CD14-positive monocyte (primary cell): ENCODE data around the gene CACNA1E. TPM values are rescaled to one million over a fixed set of nuclear protein-coding genes. Genes with fewer than 3 reads are reported as not detected.

Source experiments
- DNase-seq, 3 donors: peaks; one replicate each; pipeline ENCODE4 v3.0.0-alpha.2; 2011 to 2022
- H2AFZ ChIP-seq: 2 replicates; pipeline ENCODE4 v1.6.0; 2012; ENCODE audit warnings: mild to moderate bottlenecking, low read depth, low read length, inconsistent platforms; ENCODE audit not compliant: insufficient read depth, poor library complexity, severe bottlenecking
- H3K27ac ChIP-seq, 2 donors: 1 replicate in 1 of 2; 2 replicates in 1 of 2; pipeline ENCODE4 v1.5.1; 2012 to 2013; ENCODE audit warnings: low read length in 2 of 2, control low read depth in 1 of 2, inconsistent platforms in 1 of 2, low read depth in 1 of 2, mild to moderate bottlenecking in 1 of 2
- H3K27me3 ChIP-seq, 2 donors: one replicate each; pipeline versions ENCODE4 v1.6.0 to v1.6.1; 2011 to 2013; ENCODE audit warnings: low read length in 2 of 2; ENCODE audit not compliant: control insufficient read depth in 2 of 2, insufficient read depth in 2 of 2
- H3K36me3 ChIP-seq, 2 donors: replicated peaks in 1 of 2; 1 replicate in 1 of 2; 2 replicates in 1 of 2; pipeline versions ENCODE4 v1.5.1 to v1.6.1; 2012 to 2013; ENCODE audit warnings: low read length in 2 of 2, control low read depth in 1 of 2, inconsistent platforms in 1 of 2, mild to moderate bottlenecking in 1 of 2; ENCODE audit not compliant: insufficient read depth in 2 of 2, control insufficient read depth in 1 of 2
- H3K4me1 ChIP-seq, 2 donors: 1 replicate in 1 of 2; 2 replicates in 1 of 2; pipeline versions ENCODE4 v1.5.1 to v1.6.1; 2012 to 2013; ENCODE audit warnings: low read length in 2 of 2, control low read depth in 1 of 2, inconsistent platforms in 1 of 2, mild to moderate bottlenecking in 1 of 2, moderate library complexity in 1 of 2; ENCODE audit not compliant: insufficient read depth in 2 of 2, control insufficient read depth in 1 of 2
- H3K4me2 ChIP-seq: replicated peaks from 2 replicates; pipeline ENCODE3; 2012; ENCODE audit warnings: low read length, moderate library complexity, mild to moderate bottlenecking; ENCODE audit not compliant: poor library complexity, severe bottlenecking; ENCODE audit errors: extremely low read depth
- H3K4me3 ChIP-seq, 3 experiments: fragments of 200-600 bp in 1 of 3; sonication (generic) in 1 of 3; replicated peaks in 1 of 3; 1 replicate in 2 of 3; 2 replicates in 1 of 3; pipeline ENCODE4 v1.5.1; 2011 to 2013; ENCODE audit warnings: low read length in 3 of 3, mild to moderate bottlenecking in 3 of 3, control low read depth in 2 of 3, low read depth in 2 of 3, inconsistent platforms in 1 of 3, moderate library complexity in 1 of 3
- H3K79me2 ChIP-seq: 2 replicates; pipeline ENCODE4 v1.6.0; 2012; ENCODE audit warnings: mild to moderate bottlenecking, control low read depth, inconsistent platforms, low read length, moderate library complexity; ENCODE audit not compliant: insufficient read depth
- H3K9ac ChIP-seq: 2 replicates; pipeline ENCODE4 v1.6.0; 2017; ENCODE audit warnings: low read length, mild to moderate bottlenecking; ENCODE audit not compliant: insufficient read depth, poor library complexity, severe bottlenecking
- H3K9me3 ChIP-seq, 2 donors: replicated peaks in 1 of 2; 1 replicate in 1 of 2; 2 replicates in 1 of 2; pipeline versions ENCODE4 v1.5.1 to v1.6.1; 2012 to 2013; ENCODE audit warnings: low read length in 2 of 2, control low read depth in 1 of 2; ENCODE audit not compliant: control insufficient read depth in 1 of 2, insufficient read depth in 1 of 2
- H4K20me1 ChIP-seq: 2 replicates; pipeline ENCODE4 v1.6.0; 2012; ENCODE audit warnings: mild to moderate bottlenecking, low read length, control low read depth, moderate library complexity; ENCODE audit not compliant: insufficient read depth
- H3K27ac Mint-ChIP-seq, 7 donors: one replicate each; pipeline ENCODE4 v1.8.0; 2020; ENCODE audit warnings: mild to moderate bottlenecking in 7 of 7, mixed read lengths in 7 of 7, moderate library complexity in 6 of 7, inconsistent platforms in 2 of 7
- H3K27me3 Mint-ChIP-seq, 3 donors: one replicate each; pipeline ENCODE4 v1.8.0; 2021 to 2022; ENCODE audit warnings: low read depth in 3 of 3, mild to moderate bottlenecking in 3 of 3, mixed read lengths in 3 of 3, moderate library complexity in 3 of 3, inconsistent platforms in 1 of 3
- H3K36me3 Mint-ChIP-seq, 2 donors: one replicate each; pipeline ENCODE4 v1.8.0; 2020; ENCODE audit warnings: mixed read lengths in 2 of 2, inconsistent platforms in 1 of 2, mild to moderate bottlenecking in 1 of 2
- H3K4me1 Mint-ChIP-seq: one replicate; pipeline ENCODE4 v1.8.0; 2020; ENCODE audit warnings: mild to moderate bottlenecking, mixed read lengths
- H3K4me3 Mint-ChIP-seq, 2 donors: one replicate each; pipeline ENCODE4 v1.8.0; 2020; ENCODE audit warnings: mild to moderate bottlenecking in 2 of 2, mixed read lengths in 2 of 2, moderate library complexity in 1 of 2
- H3K9me3 Mint-ChIP-seq, 7 donors: one replicate each; pipeline ENCODE4 v1.8.0; 2020 to 2022; ENCODE audit warnings: mixed read lengths in 7 of 7, mild to moderate bottlenecking in 6 of 7, moderate library complexity in 6 of 7, inconsistent platforms in 2 of 7
- WGBS: methylation state at CpG from one replicate; pipeline ENCODE4 v1.1.5; 2013; ENCODE audit warnings: missing lambda C conversion rate; ENCODE audit not compliant: insufficient coverage; 5-methylcytosine and 5-hydroxymethylcytosine counted together
- intact Hi-C, 2 donors: fragments of 100-400 bp; cut with micrococcal nuclease; formaldehyde crosslinking; loops; one replicate each; pipeline versions ENCODE4 v1.15.0 to v1.15.1; 2023
- polyA plus RNA-seq, 3 donors: library from polyadenylated mRNA; depleted of rRNA in 1 of 3; unstranded in 2 of 3; stranded (reverse) in 1 of 3; fragments of 300-500 nt in 2 of 3; fragments of >200 nt in 1 of 3; fragmentation: Illumina TruSeq in 2 of 3; gene quantifications; 1 replicate in 2 of 3; 2 replicates in 1 of 3; pipeline ENCODE4 v1.2.3, GENCODE V29; 2012 to 2021
- TF ChIP-seq, protein P1 (sequence below): fragments of 200-600 bp; IDR thresholded peaks from one replicate; pipeline ENCODE4 v1.8.0; 2022; ENCODE audit warnings: antibody characterized with exemption, mild to moderate bottlenecking

CACNA1E gene
- polyA plus RNA-seq, 3 donors = 0.04 TPM; not detected in 2

GRCh38 chr1:181608948-181609347, 125.6 kb downstream of the CACNA1E start:
- WGBS = 100% methylated on average over 1 of the region's 4 CpGs
- H3K27me3 ChIP-seq = no peaks in the 10 kb centered on the region
- H3K27me3 Mint-ChIP-seq = peaks cover 2 to 5% (median 2%) of the 10 kb centered on the region in 3 donors
- no peaks in the 10 kb centered on the region for H3K4me1 ChIP-seq
- no peaks in the 10 kb centered on the region for H3K4me1 Mint-ChIP-seq
- no peak overlapping the region for H3K4me3 Mint-ChIP-seq
- H3K36me3 Mint-ChIP-seq = no peaks in the 10 kb centered on the region
- H3K27ac Mint-ChIP-seq = no peak overlapping the region
- intact Hi-C loops = no loop called here
- TF ChIP-seq, protein P1, sequence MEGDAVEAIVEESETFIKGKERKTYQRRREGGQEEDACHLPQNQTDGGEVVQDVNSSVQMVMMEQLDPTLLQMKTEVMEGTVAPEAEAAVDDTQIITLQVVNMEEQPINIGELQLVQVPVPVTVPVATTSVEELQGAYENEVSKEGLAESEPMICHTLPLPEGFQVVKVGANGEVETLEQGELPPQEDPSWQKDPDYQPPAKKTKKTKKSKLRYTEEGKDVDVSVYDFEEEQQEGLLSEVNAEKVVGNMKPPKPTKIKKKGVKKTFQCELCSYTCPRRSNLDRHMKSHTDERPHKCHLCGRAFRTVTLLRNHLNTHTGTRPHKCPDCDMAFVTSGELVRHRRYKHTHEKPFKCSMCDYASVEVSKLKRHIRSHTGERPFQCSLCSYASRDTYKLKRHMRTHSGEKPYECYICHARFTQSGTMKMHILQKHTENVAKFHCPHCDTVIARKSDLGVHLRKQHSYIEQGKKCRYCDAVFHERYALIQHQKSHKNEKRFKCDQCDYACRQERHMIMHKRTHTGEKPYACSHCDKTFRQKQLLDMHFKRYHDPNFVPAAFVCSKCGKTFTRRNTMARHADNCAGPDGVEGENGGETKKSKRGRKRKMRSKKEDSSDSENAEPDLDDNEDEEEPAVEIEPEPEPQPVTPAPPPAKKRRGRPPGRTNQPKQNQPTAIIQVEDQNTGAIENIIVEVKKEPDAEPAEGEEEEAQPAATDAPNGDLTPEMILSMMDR = no peak
- DNase-seq = no peak
- no peak overlapping the region for H3K9ac ChIP-seq
- no peak overlapping the region for H3K4me3 ChIP-seq
- no peaks in the 10 kb centered on the region for H4K20me1 ChIP-seq
- H3K27ac ChIP-seq = no peak overlapping the region
- H3K36me3 ChIP-seq = no peaks in the 10 kb centered on the region
- no peaks in the 10 kb centered on the region for H3K79me2 ChIP-seq
- H2AFZ ChIP-seq = no peak overlapping the region
- peaks cover 0 to 13% (median 6%) of the 10 kb centered on the region in 7 donors for H3K9me3 Mint-ChIP-seq
- no peak overlapping the region for H3K4me2 ChIP-seq
- no peaks in the 10 kb centered on the region for H3K9me3 ChIP-seq

GRCh38 chr1:181612100-181612499, 128.8 kb downstream of the CACNA1E start:
- no peaks in the 10 kb centered on the region for H3K79me2 ChIP-seq
- no peaks in the 10 kb centered on the region for H3K4me1 ChIP-seq
- H3K36me3 ChIP-seq = no peaks in the 10 kb centered on the region
- no peaks in the 10 kb centered on the region for H3K9me3 ChIP-seq
- Mint-ChIP-seq H3K4me1 (no peaks in the 10 kb centered on the region), H3K27me3 (peaks cover 0 to 5% (median 0%) of the 10 kb centered on the region in 3 donors), H3K4me3 (no peak overlapping the region), H3K36me3 (no peaks in the 10 kb centered on the region), H3K9me3 (peaks cover 0 to 6% (median 3%) of the 10 kb centered on the region in 7 donors), H3K27ac (no peak overlapping the region)
- H3K4me3 ChIP-seq = no peak overlapping the region
- TF ChIP-seq, protein P1 = no peak
- no peak overlapping the region for H3K27ac ChIP-seq
- no peak overlapping the region for H3K9ac ChIP-seq
- H3K27me3 ChIP-seq = no peaks in the 10 kb centered on the region
- WGBS = 90% methylated on average over 2 of the region's 3 CpGs
- no peak overlapping the region for H2AFZ ChIP-seq
- intact Hi-C loops = no loop called here
- no peak overlapping the region for H3K4me2 ChIP-seq
- H4K20me1 ChIP-seq = no peaks in the 10 kb centered on the region
- DNase-seq = no peak
